GM19468 (cell line): ENCODE measurements around the gene CCDC74B.
"Not testable (repeated sequence)": the region's sequence is repeated elsewhere in the genome, so short reads cannot be mapped to it uniquely, and the experiment has no call there.

ENCODE experiments used
- ATAC-seq: cut with Tn5 transposase; IDR thresholded peaks from one replicate; pipeline ENCODE4 v1.9.1; 2021; ENCODE audit warnings: mild to moderate bottlenecking, moderate library complexity, moderate number of reproducible peaks; ENCODE audit not compliant: unreplicated experiment; ENCODE audit errors: extremely low read depth

CCDC74B gene

GRCh38 chr2:130152136-130152815, 7.4 kb upstream of the CCDC74B start:
- ATAC-seq = not testable (repeated sequence)

- ATAC-seq = not testable (repeated sequence)
Observed at GRCh38 chr2:130151145-130151512, 6.2 kb upstream of the CCDC74B start.

- no peak for ATAC-seq
Observed at GRCh38 chr2:130150181-130151144, 5.6 kb upstream of the CCDC74B start.

GRCh38 chr2:130148515-130148914, 3.6 kb upstream of the CCDC74B start:
- ATAC-seq = not testable (repeated sequence)

GRCh38 chr2:130143266-130144039, 1.5 kb downstream of the CCDC74B start:
- not testable (repeated sequence) for ATAC-seq

- ATAC-seq = not testable (repeated sequence)
Observed at GRCh38 chr2:130142396-130143265, 2.3 kb downstream of the CCDC74B start.

GRCh38 chr2:130141645-130142370, 3.1 kb downstream of the CCDC74B start:
- ATAC-seq = not testable (repeated sequence)

- ATAC-seq = not testable (repeated sequence)
Observed at GRCh38 chr2:130141002-130141401, 3.9 kb downstream of the CCDC74B start.

- ATAC-seq = not testable (repeated sequence)
Observed at GRCh38 chr2:130140516-130140915, 4.4 kb downstream of the CCDC74B start.

- ATAC-seq = not testable (repeated sequence)
Observed at GRCh38 chr2:130139331-130140280, 5.3 kb downstream of the CCDC74B start.

- not testable (repeated sequence) for ATAC-seq
Observed at GRCh38 chr2:130138841-130139251, 6.1 kb downstream of the CCDC74B start.

GRCh38 chr2:130138326-130138725, 6.6 kb downstream of the CCDC74B start:
- ATAC-seq = not testable (repeated sequence)

GRCh38 chr2:130137118-130137517, 7.8 kb downstream of the CCDC74B start:
- ATAC-seq = not testable (repeated sequence)

GRCh38 chr2:130136546-130136945, 8.4 kb downstream of the CCDC74B start:
- ATAC-seq = not testable (repeated sequence)

GRCh38 chr2:130135692-130136541, 9.0 kb downstream of the CCDC74B start:
- ATAC-seq = no peak

- ATAC-seq = not testable (repeated sequence)
Observed at GRCh38 chr2:130129120-130129829, 15.6 kb downstream of the CCDC74B start, which contains the start of gene POTEF. TSS of gene POTEF (minus strand) at chr2:130129222. CDS start at chr2:130120515, 8,707 bp downstream.
